ENCODE data around the gene ERP27. TPM values are rescaled to one million over a fixed set of nuclear protein-coding genes. Genes with fewer than 3 reads are reported as not detected.

Gene ERP27
- total and polyA plus RNA-seq, 2 donors (not counting 3 experiments of a cell fraction or from before 2014, with no cell fraction given), result 0.70 to 0.88 TPM

- no peaks in the 10 kb centered on the region for H4K20me1 ChIP-seq (replicated peaks; ENCODE audit: control insufficient read depth, extremely low read depth, insufficient read depth, low read length)
- H3K9ac ChIP-seq (replicated peaks; ENCODE audit: extremely low read depth, insufficient read depth, low read length), result no peak overlapping the region
- FAIRE-seq, result no peak
- no peaks in the 10 kb centered on the region for H3K79me2 ChIP-seq (ENCODE audit: control insufficient read depth, insufficient read depth, low read length)
- H3K4me1 ChIP-seq (ENCODE audit: control insufficient read depth, extremely low read depth, insufficient read depth, low read length), result peaks cover 22% of the 10 kb centered on the region
- POLR2A ChIA-PET, result no interaction called here
- H3K27me3 ChIP-seq (ENCODE audit: control insufficient read depth in 2 of 2, insufficient read depth in 2 of 2, low read length in 2 of 2), result no peaks in the 10 kb centered on the region
- no TSS peak for BruUV-seq (replicated peaks)
- H3K4me3 ChIP-seq (replicated peaks in 1 of 3; ENCODE audit: insufficient read depth in 1 of 3, low read depth in 1 of 3, low read length in 3 of 3), result no peak overlapping the region
- CTCF ChIA-PET, result interaction anchor here (1.0 to 1.6 kb wide), 4 partner anchors 9 to 68 kb away, joined by 3 to 6 read pairs (median 4); no protein-coding TSS in a partner anchor
- no peaks in the 10 kb centered on the region for H3K36me3 ChIP-seq (ENCODE audit: control insufficient read depth in 2 of 2, extremely low read depth in 1 of 2, insufficient read depth in 2 of 2, low read length in 2 of 2)
- dilution Hi-C loops (cut with MboI; ENCODE audit: extremely low pct_ligation_motif_present, low sequenced_read_pairs), result no loop called here
- no peak overlapping the region for H2AFZ ChIP-seq (ENCODE audit: low read depth, low read length)
- intact Hi-C loops (cut with micrococcal nuclease), result no loop called here
- H3K9me1 ChIP-seq (replicated peaks; ENCODE audit: control insufficient read depth, extremely low read depth, insufficient read depth, low read length), result no peaks in the 10 kb centered on the region
- H3K9me3 ChIP-seq (replicated peaks; ENCODE audit: control insufficient read depth, insufficient read depth, low read length), result no peaks in the 10 kb centered on the region
- H3K4me2 ChIP-seq (ENCODE audit: insufficient read depth, low read length), result no peak overlapping the region
- no peak overlapping the region for H3K27ac ChIP-seq (ENCODE audit: insufficient read depth, low read depth, low read length)
- TF ChIP-seq POLR2A (IDR thresholded peaks at IDR 0.05; ENCODE audit: low read depth, low read length), result no peak
- no peak for TF ChIP-seq JUN (IDR thresholded peaks at IDR 0.05; ENCODE audit: borderline replicate concordance, insufficient read depth, insufficient read length, low read depth)
- no peak for TF ChIP-seq FOS (IDR thresholded peaks at IDR 0.05; ENCODE audit: borderline replicate concordance, insufficient read depth, low read length)
- no peak for TF ChIP-seq POLR2AphosphoS5 (IDR thresholded peaks at IDR 0.05; ENCODE audit: insufficient read depth, low read depth, low read length)
- peak; percentile 26 for DNase-seq (ENCODE audit: low read depth, low spot score)
Observed at GRCh38 chr12:14902465-14902864, 35.9 kb downstream of the ERP27 start.

GRCh38 chr12:14901228-14901562, 37.1 kb downstream of the ERP27 start:
- H3K9me1 ChIP-seq (replicated peaks; ENCODE audit: control insufficient read depth, extremely low read depth, insufficient read depth, low read length), result no peaks in the 10 kb centered on the region
- FAIRE-seq, result no peak
- no peak overlapping the region for H3K4me2 ChIP-seq (ENCODE audit: insufficient read depth, low read length)
- DNase-seq (ENCODE audit: low read depth, low spot score), result no peak
- ChIA-PET POLR2A (no interaction called here), CTCF (interaction anchor here (1.3 kb wide), 1 partner anchor 88 kb away, joined by 3 read pairs; no protein-coding TSS in a partner anchor)
- H3K79me2 ChIP-seq (ENCODE audit: control insufficient read depth, insufficient read depth, low read length), result no peaks in the 10 kb centered on the region
- H3K9ac ChIP-seq (replicated peaks; ENCODE audit: extremely low read depth, insufficient read depth, low read length), result no peak overlapping the region
- no peak overlapping the region for H3K4me3 ChIP-seq (replicated peaks in 1 of 3; ENCODE audit: insufficient read depth in 1 of 3, low read depth in 1 of 3, low read length in 3 of 3)
- H3K4me1 ChIP-seq (ENCODE audit: control insufficient read depth, extremely low read depth, insufficient read depth, low read length), result peaks cover 20% of the 10 kb centered on the region
- H2AFZ ChIP-seq (ENCODE audit: low read depth, low read length), result no peak overlapping the region
- no peaks in the 10 kb centered on the region for H3K9me3 ChIP-seq (replicated peaks; ENCODE audit: control insufficient read depth, insufficient read depth, low read length)
- H3K36me3 ChIP-seq (ENCODE audit: control insufficient read depth in 2 of 2, extremely low read depth in 1 of 2, insufficient read depth in 2 of 2, low read length in 2 of 2), result no peaks in the 10 kb centered on the region
- no peaks in the 10 kb centered on the region for H4K20me1 ChIP-seq (replicated peaks; ENCODE audit: control insufficient read depth, extremely low read depth, insufficient read depth, low read length)
- BruUV-seq (replicated peaks), result no TSS peak
- dilution Hi-C loops (cut with MboI; ENCODE audit: extremely low pct_ligation_motif_present, low sequenced_read_pairs), result no loop called here
- intact Hi-C loops (cut with micrococcal nuclease), result no loop called here
- no peaks in the 10 kb centered on the region for H3K27me3 ChIP-seq (ENCODE audit: control insufficient read depth in 2 of 2, insufficient read depth in 2 of 2, low read length in 2 of 2)
- TF ChIP-seq POLR2A (IDR thresholded peaks at IDR 0.05; ENCODE audit: low read depth, low read length), result no peak
- H3K27ac ChIP-seq (ENCODE audit: insufficient read depth, low read depth, low read length), result no peak overlapping the region
